ENCODE results near the gene PURB. TPM values are rescaled to one million over a fixed set of nuclear protein-coding genes. Genes with fewer than 3 reads are reported as not detected.

The PURB gene
- polyA plus RNA-seq, 1 donor (not counting 4 experiments of a cell fraction or from before 2014, with no cell fraction given) = 7.7 TPM

GRCh38 chr7:44838751-44839150, 46.6 kb downstream of the PURB start:
- dilution Hi-C loops (cut with MboI; ENCODE audit: extremely low pct_ligation_motif_present, low sequenced_read_pairs) = no loop called here
- Histone ChIP-seq H3K27me3 (ENCODE audit: control insufficient read depth, extremely low read depth, insufficient read depth, low read length) (no peaks in the 10 kb centered on the region), H3K9me1 (ENCODE audit: control insufficient read depth, extremely low read depth, insufficient read depth, low read length) (no peaks in the 10 kb centered on the region), H3K4me1 (ENCODE audit: control insufficient read depth, extremely low read depth, insufficient read depth, low read length) (no peaks in the 10 kb centered on the region), H3K27ac (ENCODE audit: control insufficient read depth, insufficient read depth, low read length) (no peak overlapping the region), H3K4me2 (ENCODE audit: control insufficient read depth, extremely low read depth, insufficient read depth, low read depth, low read length) (no peak overlapping the region), H3K9ac (ENCODE audit: control insufficient read depth, extremely low read depth, insufficient read depth, low read length) (no peak overlapping the region), H3K9me3 (ENCODE audit: control insufficient read depth, low read depth, low read length) (no peaks in the 10 kb centered on the region), H3K79me2 (ENCODE audit: control insufficient read depth, insufficient read depth, low read length) (peaks cover 48% of the 10 kb centered on the region), H2AFZ (ENCODE audit: control insufficient read depth, low read length) (no peak overlapping the region), H3K36me3 (ENCODE audit: control insufficient read depth in 2 of 2, extremely low read depth in 1 of 2, insufficient read depth in 2 of 2, low read length in 2 of 2) (peaks cover 2 to 10% of the 10 kb centered on the region in 2 experiments), H4K20me1 (ENCODE audit: control insufficient read depth, extremely low read depth, insufficient read depth, low read length) (no peaks in the 10 kb centered on the region), H3K4me3 (ENCODE audit: control insufficient read depth in 2 of 3, extremely low read depth in 1 of 3, insufficient read depth in 2 of 3, low read depth in 1 of 3, low read length in 3 of 3) (no peak overlapping the region)
- FAIRE-seq (no peak), DNase-seq (ENCODE audit: low read depth, low spot score) (no peak)
- TF ChIP-seq EZH2 (IDR thresholded peaks at IDR 0.05; ENCODE audit: low read length) = no peak
- TF ChIP-seq, protein P1, sequence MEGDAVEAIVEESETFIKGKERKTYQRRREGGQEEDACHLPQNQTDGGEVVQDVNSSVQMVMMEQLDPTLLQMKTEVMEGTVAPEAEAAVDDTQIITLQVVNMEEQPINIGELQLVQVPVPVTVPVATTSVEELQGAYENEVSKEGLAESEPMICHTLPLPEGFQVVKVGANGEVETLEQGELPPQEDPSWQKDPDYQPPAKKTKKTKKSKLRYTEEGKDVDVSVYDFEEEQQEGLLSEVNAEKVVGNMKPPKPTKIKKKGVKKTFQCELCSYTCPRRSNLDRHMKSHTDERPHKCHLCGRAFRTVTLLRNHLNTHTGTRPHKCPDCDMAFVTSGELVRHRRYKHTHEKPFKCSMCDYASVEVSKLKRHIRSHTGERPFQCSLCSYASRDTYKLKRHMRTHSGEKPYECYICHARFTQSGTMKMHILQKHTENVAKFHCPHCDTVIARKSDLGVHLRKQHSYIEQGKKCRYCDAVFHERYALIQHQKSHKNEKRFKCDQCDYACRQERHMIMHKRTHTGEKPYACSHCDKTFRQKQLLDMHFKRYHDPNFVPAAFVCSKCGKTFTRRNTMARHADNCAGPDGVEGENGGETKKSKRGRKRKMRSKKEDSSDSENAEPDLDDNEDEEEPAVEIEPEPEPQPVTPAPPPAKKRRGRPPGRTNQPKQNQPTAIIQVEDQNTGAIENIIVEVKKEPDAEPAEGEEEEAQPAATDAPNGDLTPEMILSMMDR (optimal IDR thresholded peaks at IDR 0.05 in 1 of 3, IDR thresholded peaks at IDR 0.05 in 1 of 3, conservative IDR thresholded peaks at IDR 0.05 in 1 of 3; ENCODE audit: extremely low read depth in 1 of 3, insufficient read depth in 2 of 3, low read length in 3 of 3) = no peak

- H3K36me3 ChIP-seq (ENCODE audit: control insufficient read depth in 2 of 2, extremely low read depth in 1 of 2, insufficient read depth in 2 of 2, low read length in 2 of 2) = peaks cover 2 to 7% of the 10 kb centered on the region in 2 experiments
- no peak for DNase-seq (ENCODE audit: low read depth, low spot score)
These were observed 57.8 kb downstream of the PURB start for GRCh38 chr7:44827567-44827966.

More at GRCh38 chr7:44827567-44827966, 57.8 kb downstream of the PURB start:
- Histone ChIP-seq H3K27me3 (ENCODE audit: control insufficient read depth, extremely low read depth, insufficient read depth, low read length) (no peaks in the 10 kb centered on the region), H3K9me1 (ENCODE audit: control insufficient read depth, extremely low read depth, insufficient read depth, low read length) (no peaks in the 10 kb centered on the region), H4K20me1 (ENCODE audit: control insufficient read depth, extremely low read depth, insufficient read depth, low read length) (no peaks in the 10 kb centered on the region), H3K4me1 (ENCODE audit: control insufficient read depth, extremely low read depth, insufficient read depth, low read length) (no peaks in the 10 kb centered on the region), H3K9ac (ENCODE audit: control insufficient read depth, extremely low read depth, insufficient read depth, low read length) (no peak overlapping the region), H3K9me3 (ENCODE audit: control insufficient read depth, low read depth, low read length) (no peaks in the 10 kb centered on the region), H3K4me2 (ENCODE audit: control insufficient read depth, extremely low read depth, insufficient read depth, low read depth, low read length) (no peak overlapping the region), H3K4me3 (ENCODE audit: control insufficient read depth in 2 of 3, extremely low read depth in 1 of 3, insufficient read depth in 2 of 3, low read depth in 1 of 3, low read length in 3 of 3) (no peak overlapping the region), H3K27ac (ENCODE audit: control insufficient read depth, insufficient read depth, low read length) (no peak overlapping the region), H3K79me2 (ENCODE audit: control insufficient read depth, insufficient read depth, low read length) (no peaks in the 10 kb centered on the region), H2AFZ (ENCODE audit: control insufficient read depth, low read length) (no peak overlapping the region)
- TF ChIP-seq EZH2 (IDR thresholded peaks at IDR 0.05; ENCODE audit: low read length) = no peak
- TF ChIP-seq, protein P1 (optimal IDR thresholded peaks at IDR 0.05 in 1 of 3, IDR thresholded peaks at IDR 0.05 in 1 of 3, conservative IDR thresholded peaks at IDR 0.05 in 1 of 3; ENCODE audit: extremely low read depth in 1 of 3, insufficient read depth in 2 of 3, low read length in 3 of 3) = no peak
- dilution Hi-C loops (cut with MboI; ENCODE audit: extremely low pct_ligation_motif_present, low sequenced_read_pairs) = no loop called here
- FAIRE-seq = no peak

Other genes with a start within 250 kb of the PURB start
- 3.2 to 5.4 TPM (median 4.7 TPM) in 3 replicates for gene ZMIZ2, start 136.7 kb downstream of the PURB start, polyA plus RNA-seq
- gene PPIA, start 88.8 kb downstream of the PURB start, polyA plus RNA-seq = 5,379 to 8,856 TPM (median 6,965 TPM) in 3 replicates
- gene H2AZ2, start 37.4 kb downstream of the PURB start, polyA plus RNA-seq = 62.6 to 139 TPM (median 131 TPM) in 3 replicates
- 0.02 to 0.13 TPM (median 0.03 TPM) in 3 replicates for gene MYO1G, start 93.5 kb upstream of the PURB start, polyA plus RNA-seq
- 44.8 to 70.0 TPM (median 57.5 TPM) in 3 replicates for gene CCM2, start 114.7 kb upstream of the PURB start, polyA plus RNA-seq
- 0.10 to 0.25 TPM (median 0.14 TPM) in 3 replicates for gene NACAD, start 203.4 kb upstream of the PURB start, polyA plus RNA-seq
- 88.2 to 115 TPM (median 90.5 TPM) in 3 replicates for gene TBRG4, start 226.2 kb upstream of the PURB start, polyA plus RNA-seq